RCC 7860 (cell line): ENCODE results near the gene ATP1B1.

Experiments used
- DNase-seq: peaks from one replicate; pipeline ENCODE4 v3.0.0-alpha.2; 2015; ENCODE audit warnings: low spot score
- FAIRE-seq: peaks from 2 replicates; lab custom pipeline; 2012; peaks lifted over from hg19 to GRCh38; lab: Jason Lieb, UNC

The ATP1B1 gene

DNA sequence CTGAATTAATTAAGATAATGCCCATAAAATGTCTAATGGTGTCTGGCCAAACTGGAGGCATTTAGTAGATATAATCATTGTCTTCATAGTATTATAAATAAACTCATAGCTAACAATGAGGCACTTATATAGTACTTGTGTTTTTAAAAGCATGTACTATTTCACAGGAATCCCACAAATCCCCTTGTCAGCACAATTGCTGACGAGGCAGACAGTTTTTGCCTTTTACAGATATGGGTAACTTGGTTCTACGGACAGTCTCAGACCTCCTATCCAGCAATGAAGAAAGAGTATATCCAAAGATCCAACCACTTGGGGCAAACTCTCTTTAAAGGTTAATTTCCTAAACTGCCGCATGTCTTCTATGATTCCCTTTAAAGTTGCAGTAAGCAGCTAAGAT lies 73.7 kb downstream of the ATP1B1 start:
- DNase-seq (no peak), FAIRE-seq (no peak)
